ENCODE data around the gene NUP210. TPM values are rescaled to one million over a fixed set of nuclear protein-coding genes. Genes with fewer than 3 reads are reported as not detected.

Gene NUP210
- total RNA-seq, 4 donors from 2014 or later: 3.6 to 8.2 (median 4.0) TPM

- intact Hi-C loops (cut with DNase I; ENCODE audit: low total_unique reads): no loop called here
- TF ChIP-seq POLR2A (IDR thresholded peaks at IDR 0.05) (no peak), CTCF (IDR thresholded peaks at IDR 0.05) (no peak)
- no peak for DNase-seq (ENCODE audit: low spot score in 2 of 2)
- 52 to 64% methylated on average over 17 of the region's 17 CpGs for WGBS, 2 donors
- H3K4me3 ChIP-seq (ENCODE audit: low read depth, poor library complexity, severe bottlenecking): no peak overlapping the region
These were observed 142.1 kb downstream of the NUP210 start for GRCh38 chr3:13277860-13278531.

GRCh38 chr3:13277196-13277813, 142.8 kb downstream of the NUP210 start:
- DNase-seq (ENCODE audit: low spot score in 2 of 2): no peak
- H3K4me3 ChIP-seq (ENCODE audit: low read depth, poor library complexity, severe bottlenecking): no peak overlapping the region
- TF ChIP-seq CTCF (IDR thresholded peaks at IDR 0.05) (no peak), POLR2A (IDR thresholded peaks at IDR 0.05) (no peak)
- intact Hi-C loops (cut with DNase I; ENCODE audit: low total_unique reads): no loop called here
- WGBS, 2 donors: 47 to 57% methylated on average over 16 of the region's 16 CpGs

GRCh38 chr3:13276438-13277195, 143.5 kb downstream of the NUP210 start:
- no peak overlapping the region for H3K4me3 ChIP-seq (ENCODE audit: low read depth, poor library complexity, severe bottlenecking)
- DNase-seq (ENCODE audit: low spot score in 2 of 2): no peak
- 56 to 63% methylated on average over 13 to 14 of the region's 14 CpGs for WGBS, 2 donors
- intact Hi-C loops (cut with DNase I; ENCODE audit: low total_unique reads): no loop called here
- TF ChIP-seq POLR2A (IDR thresholded peaks at IDR 0.05) (no peak), CTCF (IDR thresholded peaks at IDR 0.05) (no peak)

- intact Hi-C loops (cut with DNase I; ENCODE audit: low total_unique reads): no loop called here
- no peak for DNase-seq (ENCODE audit: low spot score in 2 of 2)
- WGBS, 2 donors: 92 to 95% methylated on average over 14 of the region's 14 CpGs
- H3K4me3 ChIP-seq (ENCODE audit: low read depth, poor library complexity, severe bottlenecking): no peak overlapping the region
- TF ChIP-seq CTCF (IDR thresholded peaks at IDR 0.05): no peak
- no peak for TF ChIP-seq POLR2A (IDR thresholded peaks at IDR 0.05)
These were observed 144.6 kb downstream of the NUP210 start for GRCh38 chr3:13275376-13276005.

- 87 to 89% methylated on average over 14 of the region's 14 CpGs for WGBS, 2 donors
- no peak for TF ChIP-seq CTCF (IDR thresholded peaks at IDR 0.05)
- no peak for TF ChIP-seq POLR2A (IDR thresholded peaks at IDR 0.05)
- intact Hi-C loops (cut with DNase I; ENCODE audit: low total_unique reads): no loop called here
- H3K4me3 ChIP-seq (ENCODE audit: low read depth, poor library complexity, severe bottlenecking): no peak overlapping the region
- DNase-seq (ENCODE audit: low spot score in 2 of 2): no peak
These were observed 145.4 kb downstream of the NUP210 start for GRCh38 chr3:13274551-13275332.

All from lower leg skin (tissue), 4 donors.